Ovary (tissue), 9 donors: Measurements from ENCODE around the gene GNB1L. TPM values are rescaled to one million over a fixed set of nuclear protein-coding genes. Genes with fewer than 3 reads are reported as not detected.

Experiments used
- DNase-seq, 5 donors: peaks; one replicate each; pipeline ENCODE4 v3.0.0-alpha.2; 2019 to 2020
- H3K27ac ChIP-seq, 2 donors: fragments of 200-600 bp; one replicate each; pipeline versions ENCODE4 v1.5.1 to v1.8.0; 2019 to 2022
- H3K27me3 ChIP-seq: fragments of 200-600 bp; one replicate; pipeline ENCODE4 v1.8.0; 2022
- H3K36me3 ChIP-seq: fragments of 200-600 bp; sonication (generic); one replicate; pipeline ENCODE4 v1.5.1; 2019
- H3K4me1 ChIP-seq: one replicate; pipeline ENCODE4 v1.8.1; 2013; ENCODE audit warnings: mild to moderate bottlenecking, moderate library complexity; ENCODE audit not compliant: insufficient read depth
- H3K4me3 ChIP-seq: fragments of 200-600 bp; sonication (generic); one replicate; pipeline ENCODE4 v1.5.1; 2017
- H3K9me3 ChIP-seq, 2 donors: fragments of 200-600 bp in 1 of 2; sonication (generic) in 1 of 2; one replicate each; pipeline versions ENCODE4 v1.5.1 to v1.8.1; 2013 to 2019; ENCODE audit warnings: mild to moderate bottlenecking in 1 of 2, moderate library complexity in 1 of 2
- CTCF ChIP-seq, 3 donors: fragments of 450-650 bp in 2 of 3; fragments of 200-600 bp in 1 of 3; IDR thresholded peaks; one replicate each; pipeline versions ENCODE4 v1.5.1 to v1.8.0; 2016 to 2022; ENCODE audit warnings: antibody characterized with exemption in 3 of 3, mild to moderate bottlenecking in 1 of 3
- EP300 ChIP-seq: sonication (generic); formaldehyde crosslinking; IDR thresholded peaks from one replicate; pipeline ENCODE4 v1.6.1; 2017; ENCODE audit warnings: antibody characterized with exemption
- POLR2A ChIP-seq: fragments of 450-650 bp; IDR thresholded peaks from one replicate; pipeline ENCODE4 v1.6.1; 2017; ENCODE audit warnings: antibody characterized with exemption, mild to moderate bottlenecking, moderate library complexity
- WGBS, 3 donors: extraction: QIAGEN DNeasy Blood & Tissue Kit in 1 of 3; methylation state at CpG; one replicate each; pipeline versions ENCODE4 v1.1.5 to v1.1.7; 2013 to 2017; 5-methylcytosine and 5-hydroxymethylcytosine counted together
- intact Hi-C, 4 donors: fragments of 100-400 bp; cut with DNase I; formaldehyde crosslinking; loops; one replicate each; pipeline versions ENCODE4 v1.11.0 to v1.15.1; 2022 to 2023
- polyA plus RNA-seq, 2 donors: library from polyadenylated mRNA; stranded (reverse); fragments of 200-250 nt in 1 of 2; fragments of 350-450 nt in 1 of 2; fragmentation: Illumina TruSeq in 1 of 2; extraction: RNeasy Lipid Tissue Mini Kit (QIAGEN cat#74804) in 1 of 2; gene quantifications; one replicate each; pipeline ENCODE4 v1.2.3, GENCODE V29; 2013 to 2014
- total RNA-seq, 7 donors: library from RNA; depleted of rRNA in 2 of 7; stranded (reverse); fragments of >200 nt in 2 of 7; fragmentation: NEBNext Ultra II Directional in 3 of 7; extraction: Animal tissue kit (Norgen Biotek cat#: 25700) in 3 of 7; gene quantifications; one replicate each; pipeline versions ENCODE4 v1.1.0 to v1.2.4, GENCODE V29; 2016 to 2023
- donor health status: DM: no; HTN: no; CAD: no; lungs with moderate emphysema.
- donor health status: DM: no; HTN: no; CAD: no.
- donor health status: Bipolar disorder and iron deficiency.
- donor health status: DM: yes; HTN: yes; CAD: no.
- donor health status: DM: no; HTN: no; CAD: no.
- donor health status: DM: yes; HTN: yes; CAD: no.

The GNB1L gene
- total and polyA plus RNA-seq, 9 donors, result 3.1 to 14.9 (median 5.8) TPM; not detected in 1

- H3K27ac ChIP-seq, result no peak overlapping the region
- intact Hi-C loops, result no loop called here
- H3K4me1 ChIP-seq, result peaks cover 5% of the 10 kb centered on the region
- 92 to 94% (median 93%) methylated on average over 13 of the region's 13 CpGs for WGBS, 3 donors
- no peaks in the 10 kb centered on the region for H3K9me3 ChIP-seq
- no peak overlapping the region for H3K4me3 ChIP-seq
- no peaks in the 10 kb centered on the region for H3K27me3 ChIP-seq
- H3K36me3 ChIP-seq, result no peaks in the 10 kb centered on the region
- TF ChIP-seq POLR2A, result no peak
- peak in 2 of 5 donors; percentile 11 to 26 for DNase-seq
Observed at GRCh38 chr22:19879246-19879570, 24.5 kb upstream of the GNB1L start.

GRCh38 chr22:19878461-19879245 is 24.0 kb upstream of the GNB1L start:
- peaks cover 5% of the 10 kb centered on the region for H3K4me1 ChIP-seq
- H3K4me3 ChIP-seq, result no peak overlapping the region
- intact Hi-C loops, result no loop called here
- no peak overlapping the region for H3K27ac ChIP-seq
- no peaks in the 10 kb centered on the region for H3K36me3 ChIP-seq
- TF ChIP-seq EP300, result no peak
- TF ChIP-seq CTCF (IDR thresholded peaks at IDR 0.05), result no peak
- no peak for TF ChIP-seq POLR2A
- 88 to 91% (median 88%) methylated on average over 16 of the region's 16 CpGs for WGBS, 3 donors
- DNase-seq, result peak in 3 of 5 donors; percentile 13 to 23 (median 21)
- no peaks in the 10 kb centered on the region for H3K27me3 ChIP-seq
- H3K9me3 ChIP-seq, result no peaks in the 10 kb centered on the region

- 93 to 97% (median 95%) methylated on average over 18 to 20 of the region's 20 CpGs for WGBS, 3 donors
- peaks cover 5% of the 10 kb centered on the region for H3K4me1 ChIP-seq
Observed at GRCh38 chr22:19877626-19878339, 23.1 kb upstream of the GNB1L start.

GRCh38 chr22:19876941-19877625 is 22.4 kb upstream of the GNB1L start:
- TF ChIP-seq EP300 (no peak), CTCF (IDR thresholded peaks at IDR 0.05) (no peak), POLR2A (no peak)
- Histone ChIP-seq H3K4me1 (peaks cover 5% of the 10 kb centered on the region), H3K27me3 (no peaks in the 10 kb centered on the region), H3K4me3 (no peak overlapping the region), H3K36me3 (no peaks in the 10 kb centered on the region), H3K27ac (no peak overlapping the region), H3K9me3 (no peaks in the 10 kb centered on the region)
- intact Hi-C loops, result no loop called here
- 88 to 95% (median 89%) methylated on average over 16 to 18 of the region's 18 CpGs for WGBS, 3 donors
- DNase-seq, result peak in 4 of 5 donors; percentile 8 to 26 (median 16)

More at GRCh38 chr22:19877626-19878339, 23.1 kb upstream of the GNB1L start:
- intact Hi-C loops, result no loop called here
- no peak overlapping the region for H3K27ac ChIP-seq
- no peak overlapping the region for H3K4me3 ChIP-seq
- peak in 3 of 5 donors; percentile 6 to 29 (median 15) for DNase-seq
- TF ChIP-seq EP300 (no peak), POLR2A (no peak), CTCF (IDR thresholded peaks at IDR 0.05) (no peak)
- H3K27me3 ChIP-seq, result no peaks in the 10 kb centered on the region
- H3K36me3 ChIP-seq, result no peaks in the 10 kb centered on the region
- no peaks in the 10 kb centered on the region for H3K9me3 ChIP-seq
